Neuronal stem cell (in vitro differentiated cells): ENCODE measurements around the gene CEMIP.

ENCODE experiments used
- DNase-seq: peaks from one replicate; pipeline ENCODE4 v3.0.0-alpha.2; 2013; ENCODE audit warnings: low spot score
- H2AFZ ChIP-seq: one replicate; pipeline ENCODE4 v1.6.1; 2013; ENCODE audit warnings: mild to moderate bottlenecking, low read length, inconsistent platforms
- H2AK5ac ChIP-seq: 2 replicates; pipeline ENCODE4 v1.6.1; 2013; ENCODE audit warnings: low read depth, mild to moderate bottlenecking, inconsistent platforms, low read length, moderate library complexity, mixed read lengths
- H2BK120ac ChIP-seq: 2 replicates; pipeline ENCODE4 v1.6.1; 2013; ENCODE audit warnings: low read depth, mild to moderate bottlenecking, inconsistent platforms, low read length, moderate library complexity, mixed read lengths
- H2BK12ac ChIP-seq: one replicate; pipeline ENCODE4 v1.6.1; 2013; ENCODE audit warnings: low read length, inconsistent platforms
- H2BK15ac ChIP-seq: 2 replicates; pipeline ENCODE4 v1.6.1; 2013; ENCODE audit warnings: mild to moderate bottlenecking, low read length, inconsistent platforms, mixed read lengths
- H2BK5ac ChIP-seq: one replicate; pipeline ENCODE4 v1.6.1; 2013; ENCODE audit warnings: inconsistent platforms, mild to moderate bottlenecking, low read length, moderate library complexity
- H3K14ac ChIP-seq: one replicate; pipeline ENCODE4 v1.6.1; 2013; ENCODE audit warnings: low read length, inconsistent platforms
- H3K18ac ChIP-seq: 2 replicates; pipeline ENCODE4 v1.6.1; 2013; ENCODE audit warnings: low read length, inconsistent platforms
- H3K23ac ChIP-seq: 2 replicates; pipeline ENCODE4 v1.6.1; 2013; ENCODE audit warnings: low read depth, mild to moderate bottlenecking, mixed read lengths, low read length, inconsistent platforms; ENCODE audit not compliant: poor library complexity
- H3K27ac ChIP-seq: replicated peaks from 3 replicates; pipeline ENCODE4 v1.5.1; 2013; ENCODE audit warnings: low read length, inconsistent platforms
- H3K27me3 ChIP-seq, 3 experiments: 2 replicates each; pipeline ENCODE4 v1.6.1; 2013; ENCODE audit warnings: low read length in 3 of 3, mild to moderate bottlenecking in 2 of 3, inconsistent platforms in 1 of 3, low read depth in 1 of 3, mixed read lengths in 1 of 3, moderate library complexity in 1 of 3; ENCODE audit not compliant: control insufficient read depth in 3 of 3, insufficient read depth in 3 of 3
- H3K36me3 ChIP-seq, 2 donors: replicated peaks in 1 of 2; 2 replicates each; pipeline ENCODE4 v1.6.1; 2013; ENCODE audit warnings: low read length in 2 of 2; ENCODE audit not compliant: control insufficient read depth in 2 of 2, insufficient read depth in 2 of 2
- H3K4ac ChIP-seq: 2 replicates; pipeline ENCODE4 v1.6.1; 2013; ENCODE audit warnings: inconsistent platforms, mild to moderate bottlenecking, low read length, moderate library complexity
- H3K4me1 ChIP-seq, 2 donors: 1 replicate in 1 of 2; 2 replicates in 1 of 2; pipeline ENCODE4 v1.6.1; 2013; ENCODE audit warnings: low read length in 2 of 2, low read depth in 1 of 2; ENCODE audit not compliant: control insufficient read depth in 2 of 2, insufficient read depth in 1 of 2
- H3K4me2 ChIP-seq: one replicate; pipeline ENCODE4 v1.6.1; 2013; ENCODE audit warnings: mild to moderate bottlenecking, low read length, inconsistent platforms; ENCODE audit not compliant: insufficient read depth, poor library complexity, severe bottlenecking
- H3K4me3 ChIP-seq, 2 donors: 2 replicates each; pipeline ENCODE4 v1.5.1; 2013; ENCODE audit warnings: low read length in 2 of 2, mild to moderate bottlenecking in 2 of 2, inconsistent platforms in 1 of 2, moderate library complexity in 1 of 2
- H3K79me1 ChIP-seq: one replicate; pipeline ENCODE4 v1.6.1; 2013; ENCODE audit warnings: low read depth, mild to moderate bottlenecking, inconsistent platforms, low read length, moderate library complexity
- H3K9ac ChIP-seq: one replicate; pipeline ENCODE4 v1.6.1; 2013; ENCODE audit warnings: mild to moderate bottlenecking, low read depth, low read length, inconsistent platforms; ENCODE audit not compliant: poor library complexity
- H3K9me3 ChIP-seq, 2 donors: replicated peaks in 1 of 2; 2 replicates each; pipeline versions ENCODE3 to v1.6.1; 2013; ENCODE audit warnings: low read length in 2 of 2, mild to moderate bottlenecking in 2 of 2, inconsistent platforms in 1 of 2, low read depth in 1 of 2, mixed read lengths in 1 of 2, moderate library complexity in 1 of 2; ENCODE audit not compliant: control insufficient read depth in 2 of 2, insufficient read depth in 1 of 2
- H4K8ac ChIP-seq: one replicate; pipeline ENCODE4 v1.6.1; 2013; ENCODE audit warnings: low read depth, mild to moderate bottlenecking, inconsistent platforms, low read length, moderate library complexity
- H4K91ac ChIP-seq: one replicate; pipeline ENCODE4 v1.6.1; 2013; ENCODE audit warnings: low read length, low read depth, mild to moderate bottlenecking, inconsistent platforms; ENCODE audit not compliant: poor library complexity
- WGBS, 2 donors: extraction: QIAGEN DNeasy Blood & Tissue Kit; methylation state at CpG; one replicate each; pipeline ENCODE4 v1.1.7; 2013; ENCODE audit warnings: missing lambda C conversion rate in 2 of 2, mixed read lengths in 1 of 2; ENCODE audit not compliant: insufficient read length in 2 of 2, insufficient replicate concordance in 1 of 2; ENCODE audit errors: extremely low coverage in 2 of 2; 5-methylcytosine and 5-hydroxymethylcytosine counted together

The CEMIP gene

DNA sequence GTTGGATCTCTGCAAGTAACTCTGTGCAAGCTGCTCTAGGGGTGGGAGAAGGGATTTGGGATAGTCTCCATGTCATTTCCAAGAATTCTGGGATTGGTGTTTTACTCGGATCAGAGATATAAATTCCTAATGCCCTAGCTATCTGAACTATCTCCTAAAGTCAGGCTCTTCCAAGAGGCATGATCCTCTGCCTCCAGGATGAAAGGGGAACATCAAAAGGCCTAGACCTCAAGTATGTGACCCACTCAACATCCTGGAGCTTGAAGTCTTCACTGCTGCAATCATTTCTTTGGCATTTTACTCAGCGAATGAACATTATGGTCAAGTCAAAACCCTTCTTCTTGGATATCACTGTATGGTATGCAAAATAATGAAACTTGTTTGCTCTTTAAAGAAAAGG, 104.5 kb downstream of the CEMIP start:
- Histone ChIP-seq H3K79me1 (no peaks in the 10 kb centered on the region), H2BK120ac (no peak overlapping the region), H2BK12ac (no peak overlapping the region), H3K23ac (no peak overlapping the region), H3K4me3 (no peak overlapping the region), H3K18ac (no peak overlapping the region), H3K4me1 (peaks cover 0 to 2% of the 10 kb centered on the region in 2 donors), H4K91ac (no peak overlapping the region), H3K36me3 (no peaks in the 10 kb centered on the region), H2AK5ac (no peak overlapping the region), H4K8ac (no peak overlapping the region), H3K4me2 (no peak overlapping the region), H3K27ac (no peak overlapping the region), H2BK5ac (no peak overlapping the region), H2BK15ac (no peak overlapping the region), H3K9ac (no peak overlapping the region), H3K9me3 (no peaks in the 10 kb centered on the region), H3K4ac (no peak overlapping the region), H3K27me3 (no peaks in the 10 kb centered on the region), H3K14ac (no peak overlapping the region), H2AFZ (no peak overlapping the region)
- no peak for DNase-seq
- no CpG with 5 or more reads among the region's 2 CpGs for WGBS, 2 donors

DNA sequence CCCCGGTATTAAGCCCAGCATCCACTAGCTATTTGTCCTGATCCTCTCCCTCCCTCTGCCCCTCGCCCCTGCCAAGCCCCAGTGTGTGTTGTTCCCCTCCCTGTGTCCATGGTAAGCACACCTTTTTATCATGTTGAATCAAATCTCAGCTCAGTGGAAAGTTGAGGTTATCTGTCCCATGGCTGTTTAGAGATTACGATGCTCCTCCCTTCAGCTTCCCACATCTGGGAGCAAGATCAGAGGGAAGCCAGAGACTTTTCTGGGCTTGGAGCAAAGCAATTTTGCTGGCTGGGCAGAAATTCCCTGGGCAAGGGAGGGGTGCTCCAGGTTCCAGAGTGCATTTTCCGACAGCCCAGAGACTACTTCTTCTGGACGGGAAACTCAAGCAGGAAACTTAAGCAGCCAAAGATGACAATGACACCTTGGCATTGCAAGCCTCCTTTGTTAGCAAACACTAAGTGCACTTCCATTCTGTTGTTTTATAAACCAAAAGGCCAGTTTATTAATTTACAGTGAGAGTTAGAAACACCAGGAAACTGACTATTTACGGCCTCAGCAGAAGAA, 105.9 kb downstream of the CEMIP start:
- no peak overlapping the region for H2BK120ac ChIP-seq
- no peaks in the 10 kb centered on the region for H3K36me3 ChIP-seq
- DNase-seq, result no peak

DNA sequence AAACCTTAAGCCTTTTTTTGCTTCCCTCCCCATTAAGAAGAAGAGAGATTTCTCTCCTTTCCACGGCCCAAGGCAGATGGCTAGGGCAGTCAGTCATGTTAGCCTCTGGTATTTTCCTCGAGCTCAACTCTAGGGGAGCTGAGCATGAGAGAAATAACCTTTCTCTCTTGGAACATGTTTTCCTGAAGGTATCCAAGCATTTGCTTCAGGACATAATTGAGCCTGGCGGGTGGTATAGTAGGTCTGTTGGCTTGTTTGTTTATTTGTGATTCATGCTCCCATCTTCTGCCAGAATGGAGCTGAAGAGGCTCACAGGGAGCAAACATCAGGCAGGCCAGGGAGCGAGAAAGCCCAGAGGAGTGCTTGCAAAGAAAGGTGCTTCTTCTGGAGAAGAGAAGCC, 108.0 kb downstream of the CEMIP start:
- Histone ChIP-seq H3K4me2 (no peak overlapping the region), H3K9ac (no peak overlapping the region), H2BK120ac (no peak overlapping the region), H3K14ac (no peak overlapping the region), H3K23ac (no peak overlapping the region), H2AFZ (no peak overlapping the region), H3K9me3 (no peaks in the 10 kb centered on the region), H3K36me3 (no peaks in the 10 kb centered on the region), H3K79me1 (no peaks in the 10 kb centered on the region), H3K27ac (no peak overlapping the region), H2AK5ac (no peak overlapping the region), H3K18ac (no peak overlapping the region), H2BK5ac (no peak overlapping the region), H3K4ac (no peak overlapping the region), H4K91ac (no peak overlapping the region), H3K4me3 (no peak overlapping the region), H2BK12ac (no peak overlapping the region), H3K27me3 (no peaks in the 10 kb centered on the region), H4K8ac (no peak overlapping the region), H3K4me1 (no peaks in the 10 kb centered on the region), H2BK15ac (no peak overlapping the region)
- WGBS, 2 donors, result no CpG with 5 or more reads among the region's 4 CpGs
- DNase-seq, result no peak

More for the DNA sequence above, 105.9 kb downstream of the CEMIP start:
- WGBS, 2 donors, result no CpG with 5 or more reads among the region's 6 CpGs
- Histone ChIP-seq H3K27ac (no peak overlapping the region), H3K9ac (no peak overlapping the region), H2BK15ac (no peak overlapping the region), H2BK12ac (no peak overlapping the region), H3K23ac (no peak overlapping the region), H2AK5ac (no peak overlapping the region), H2AFZ (no peak overlapping the region), H4K8ac (no peak overlapping the region), H3K9me3 (no peaks in the 10 kb centered on the region), H3K4me3 (no peak overlapping the region), H4K91ac (no peak overlapping the region), H2BK5ac (no peak overlapping the region), H3K18ac (no peak overlapping the region), H3K4ac (no peak overlapping the region), H3K79me1 (no peaks in the 10 kb centered on the region), H3K4me2 (no peak overlapping the region), H3K27me3 (no peaks in the 10 kb centered on the region), H3K4me1 (no peaks in the 10 kb centered on the region), H3K14ac (no peak overlapping the region)

DNA sequence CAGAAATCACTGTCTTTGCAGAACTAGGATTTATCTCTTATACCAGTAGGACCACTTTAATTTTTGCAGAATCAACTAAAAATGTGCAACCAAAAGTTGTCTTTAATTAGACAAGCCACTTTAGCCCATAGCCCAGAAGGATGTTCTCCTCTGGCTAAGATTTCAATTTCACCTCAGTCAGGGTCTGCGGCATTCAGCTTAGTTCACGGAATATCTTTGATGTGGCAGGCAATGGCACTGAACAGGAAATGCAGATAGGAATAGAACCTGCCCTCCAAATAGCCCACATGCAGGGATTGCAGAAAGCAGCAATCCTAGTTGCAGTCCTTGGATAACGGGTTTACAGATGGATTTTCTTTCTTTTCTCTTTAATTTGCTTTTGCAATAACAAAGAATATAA, 109.7 kb downstream of the CEMIP start:
- no peak overlapping the region for H3K23ac ChIP-seq
- no peak overlapping the region for H3K18ac ChIP-seq
- H3K4me2 ChIP-seq, result no peak overlapping the region
- no peak overlapping the region for H3K4me3 ChIP-seq
- H4K91ac ChIP-seq, result no peak overlapping the region
- H3K9me3 ChIP-seq, result no peaks in the 10 kb centered on the region
- no peak overlapping the region for H2BK12ac ChIP-seq
- H3K14ac ChIP-seq, result no peak overlapping the region
- no peaks in the 10 kb centered on the region for H3K4me1 ChIP-seq
- no peak overlapping the region for H2AFZ ChIP-seq
- H2BK15ac ChIP-seq, result no peak overlapping the region
- no CpG with 5 or more reads among the region's 3 CpGs for WGBS, 2 donors
- no peaks in the 10 kb centered on the region for H3K36me3 ChIP-seq
- H3K27ac ChIP-seq, result no peak overlapping the region
- H2BK120ac ChIP-seq, result no peak overlapping the region
- H4K8ac ChIP-seq, result no peak overlapping the region
- no peaks in the 10 kb centered on the region for H3K27me3 ChIP-seq
- H2BK5ac ChIP-seq, result no peak overlapping the region
- H3K9ac ChIP-seq, result no peak overlapping the region
- no peak for DNase-seq
- H3K4ac ChIP-seq, result no peak overlapping the region
- H2AK5ac ChIP-seq, result no peak overlapping the region
- no peaks in the 10 kb centered on the region for H3K79me1 ChIP-seq
